ENCODE data around the gene SDK1. TPM values are rescaled to one million over a fixed set of nuclear protein-coding genes. Genes with fewer than 3 reads are reported as not detected.
A peak's percentile ranks its signal among the peaks of the same experiment; 100 is the strongest.

The SDK1 gene
- total and polyA plus RNA-seq, 2 of the 8 experiments (the other 6 are each of a cell fraction or from before 2014, with no cell fraction given) = 3.3 to 7.2 TPM

GRCh38 chr7:4143511-4144171 lies 842.6 kb downstream of the SDK1 start:
- Histone ChIP-seq H3K4me1 (replicated peaks in 1 of 4; ENCODE audit: control insufficient read depth in 3 of 4, insufficient read depth in 4 of 4, low read length in 3 of 4) (peaks cover 0 to 33% (median 17%) of the 10 kb centered on the region in 4 experiments; a peak in 6 of 7 replicates), H3K4me2 (ENCODE audit: insufficient read depth in 1 of 2, low read depth in 2 of 2, low read length in 2 of 2) (no peak overlapping the region), H2BK5ac (ENCODE audit: low read depth, low read length) (no peak overlapping the region), H3K18ac (ENCODE audit: extremely low read depth, low read length) (no peak overlapping the region), H3K14ac (ENCODE audit: insufficient read length) (no peak overlapping the region), H2BK120ac (replicated peaks; ENCODE audit: low read depth, low read length) (no peak overlapping the region), H2AK5ac (ENCODE audit: low read depth, low read length) (no peak overlapping the region), H3K23ac (ENCODE audit: insufficient read length) (no peak overlapping the region), H4K91ac (replicated peaks; ENCODE audit: insufficient read length, low read length) (peak overlapping the region; percentile 56), H3K4me3 (ENCODE audit: extremely low read depth in 1 of 4, insufficient read depth in 2 of 4, low read depth in 3 of 4, low read length in 4 of 4) (no peak overlapping the region), H3K36me3 (ENCODE audit: control insufficient read depth in 2 of 4, insufficient read depth in 4 of 4, low read length in 3 of 4) (no peaks in the 10 kb centered on the region), H4K20me1 (replicated peaks in 1 of 2; ENCODE audit: control insufficient read depth in 1 of 2, insufficient read depth in 2 of 2, low read length in 2 of 2) (no peaks in the 10 kb centered on the region), H3K79me1 (ENCODE audit: low read depth, low read length) (no peaks in the 10 kb centered on the region), H3K56ac (replicated peaks; ENCODE audit: insufficient read length, low read depth, low read length) (no peak overlapping the region), H3K9me3 (ENCODE audit: insufficient read depth in 2 of 2, low read depth in 1 of 2, low read length in 1 of 2) (no peaks in the 10 kb centered on the region), H4K8ac (ENCODE audit: extremely low read depth, insufficient read depth, low read length) (no peak overlapping the region), H3K79me2 (ENCODE audit: control insufficient read depth in 1 of 2, insufficient read depth in 2 of 2, low read length in 2 of 2) (no peaks in the 10 kb centered on the region), H2BK12ac (ENCODE audit: low read depth, low read length) (0 out of 2 replicates have a peak overlapping the region, but pooled peaks have one; percentile 63), H2BK15ac (ENCODE audit: low read length) (0 out of 2 replicates have a peak overlapping the region, but pooled peaks have one; percentile 48), H3K27ac (ENCODE audit: low read depth, low read length) (no peak overlapping the region), H3K4ac (replicated peaks; ENCODE audit: insufficient read length, low read depth, low read length) (no peak overlapping the region), H3K23me2 (ENCODE audit: low read depth, low read length) (no peaks in the 10 kb centered on the region), H3K9ac (replicated peaks in 1 of 4; ENCODE audit: extremely low read depth in 1 of 4, low read depth in 3 of 4, low read length in 3 of 4) (no peak overlapping the region), H3K27me3 (replicated peaks in 1 of 4; ENCODE audit: control insufficient read depth in 3 of 4, extremely low read depth in 1 of 4, insufficient read depth in 3 of 4, low read length in 3 of 4) (no peaks in the 10 kb centered on the region), H2BK20ac (ENCODE audit: low read length) (no peak overlapping the region), H4K5ac (ENCODE audit: insufficient read length, low read depth, low read length) (no peak overlapping the region), H2AFZ (ENCODE audit: low read length) (no peak overlapping the region)
- FAIRE-seq = no peak
- CTCF ChIA-PET (ENCODE audit: partially characterized antibody) = interaction anchor here (0.7 to 2.3 kb wide), 4 partner anchors 10 to 40 kb away, joined by 3 to 8 read pairs (median 4); no protein-coding TSS in a partner anchor
- 93% methylated on average over 19 of the region's 27 CpGs; no CpG with 5 or more reads in 1 of the 2 experiments for WGBS, 2 experiments (ENCODE audit: extremely low coverage in 1 of 2, insufficient coverage in 1 of 2, insufficient read length in 1 of 2, insufficient replicate concordance in 2 of 2, low coverage in 1 of 2, low lambda C conversion rate in 2 of 2, missing lambda C conversion rate in 1 of 2)
- no peak for DNase-seq (ENCODE audit: low read depth in 1 of 2, low spot score in 2 of 2)
- POLR2A ChIA-PET (ENCODE audit: partially characterized antibody) = interaction anchor here (0.8 to 2.2 kb wide), 3 partner anchors 9 to 22 kb away, joined by 3 to 6 read pairs (median 4); no protein-coding TSS in a partner anchor
- TF ChIP-seq TAF1 (IDR thresholded peaks at IDR 0.05; ENCODE audit: low read depth, low read length) (no peak), SIX5 (IDR thresholded peaks at IDR 0.05; ENCODE audit: low read depth, low read length) (no peak), TAF7 (optimal IDR thresholded peaks at IDR 0.05; ENCODE audit: borderline replicate concordance, low read depth, low read length) (no peak), KDM1A (IDR thresholded peaks at IDR 0.05; ENCODE audit: borderline replicate concordance, low read length) (no peak), ATF3 (IDR thresholded peaks at IDR 0.05; ENCODE audit: insufficient read depth, low read depth, low read length) (no peak), BACH1 (IDR thresholded peaks at IDR 0.05; ENCODE audit: low read length) (no peak), CTBP2 (IDR thresholded peaks at IDR 0.05; ENCODE audit: borderline replicate concordance, insufficient read depth, insufficient read length, low read length) (no peak), CREB1 (IDR thresholded peaks at IDR 0.05) (no peak), RBBP5 (IDR thresholded peaks at IDR 0.05; ENCODE audit: borderline replicate concordance, low read depth, low read length) (no peak), EP300 (IDR thresholded peaks at IDR 0.05; ENCODE audit: borderline replicate concordance in 1 of 2, low read depth in 2 of 2, low read length in 2 of 2) (no peak), POLR2A (IDR thresholded peaks at IDR 0.05; ENCODE audit: control extremely low read depth in 1 of 2, low read depth in 2 of 2, low read length in 2 of 2) (no peak), JUN (IDR thresholded peaks at IDR 0.05; ENCODE audit: low read depth, low read length) (no peak)
